Ecto neural progenitor cell (in vitro differentiated cells): ENCODE results near the gene PGBD5.
"Not testable (repeated sequence)": the region's sequence is repeated elsewhere in the genome, so short reads cannot be mapped to it uniquely, and the experiment has no call there.

ENCODE experiments used
- DNase-seq: peaks from one replicate; pipeline ENCODE4 v3.0.0-alpha.2; 2018; ENCODE audit warnings: low spot score

The PGBD5 gene

GRCh38 chr1:230425252-230426091, 660 bp downstream of the PGBD5 start:
- DNase-seq: peak; percentile 59

- DNase-seq: no peak
Measured at GRCh38 chr1:230424391-230425251, 1.5 kb downstream of the PGBD5 start.

DNA sequence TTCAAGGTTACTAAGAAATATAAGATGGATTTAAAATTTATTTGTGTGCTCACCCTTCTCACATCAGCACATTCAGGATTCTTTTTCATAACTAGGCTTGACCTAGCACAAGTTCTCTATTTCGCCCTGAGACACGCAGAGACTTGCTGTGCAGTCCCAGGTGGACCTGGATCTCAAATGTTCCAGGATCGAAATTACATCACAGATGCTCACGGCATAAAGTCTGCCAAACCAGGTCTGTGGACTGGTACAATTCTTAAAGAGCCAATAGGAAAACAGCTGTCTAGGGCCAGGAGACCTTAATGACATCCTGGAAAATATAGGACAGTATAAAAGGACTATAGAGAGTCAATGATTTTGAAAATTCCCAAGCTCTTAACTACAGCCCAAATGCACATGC, 2.2 kb downstream of the PGBD5 start:
- DNase-seq: no peak

- DNase-seq: no peak
Measured at GRCh38 chr1:230423261-230423660, 2.9 kb downstream of the PGBD5 start.

- DNase-seq: no peak
Measured at GRCh38 chr1:230422221-230422981, 3.7 kb downstream of the PGBD5 start.

- no peak for DNase-seq
Measured at GRCh38 chr1:230421481-230421880, 4.7 kb downstream of the PGBD5 start.

- not testable (repeated sequence) for DNase-seq
Measured at GRCh38 chr1:230420372-230420771, 5.8 kb downstream of the PGBD5 start.

DNA sequence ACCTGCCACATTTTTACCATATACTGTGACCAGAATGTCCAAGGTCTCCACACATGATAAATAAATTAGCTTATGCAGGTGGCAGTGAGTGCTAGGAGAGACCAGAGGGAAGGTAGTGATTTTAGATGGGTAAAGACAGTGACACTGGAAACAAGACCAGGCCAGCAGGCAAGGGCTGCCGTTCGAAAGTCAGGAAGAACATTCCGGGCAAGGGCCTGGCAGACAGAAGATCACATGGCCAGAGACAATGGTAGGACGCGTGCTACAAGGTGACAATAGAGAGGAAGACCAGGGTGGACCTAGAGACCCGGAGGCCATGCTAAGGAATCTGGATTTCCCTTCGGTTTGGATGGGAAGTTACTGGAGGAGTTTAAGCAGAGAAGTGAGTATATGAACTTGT, 9.7 kb downstream of the PGBD5 start:
- no peak for DNase-seq

DNA sequence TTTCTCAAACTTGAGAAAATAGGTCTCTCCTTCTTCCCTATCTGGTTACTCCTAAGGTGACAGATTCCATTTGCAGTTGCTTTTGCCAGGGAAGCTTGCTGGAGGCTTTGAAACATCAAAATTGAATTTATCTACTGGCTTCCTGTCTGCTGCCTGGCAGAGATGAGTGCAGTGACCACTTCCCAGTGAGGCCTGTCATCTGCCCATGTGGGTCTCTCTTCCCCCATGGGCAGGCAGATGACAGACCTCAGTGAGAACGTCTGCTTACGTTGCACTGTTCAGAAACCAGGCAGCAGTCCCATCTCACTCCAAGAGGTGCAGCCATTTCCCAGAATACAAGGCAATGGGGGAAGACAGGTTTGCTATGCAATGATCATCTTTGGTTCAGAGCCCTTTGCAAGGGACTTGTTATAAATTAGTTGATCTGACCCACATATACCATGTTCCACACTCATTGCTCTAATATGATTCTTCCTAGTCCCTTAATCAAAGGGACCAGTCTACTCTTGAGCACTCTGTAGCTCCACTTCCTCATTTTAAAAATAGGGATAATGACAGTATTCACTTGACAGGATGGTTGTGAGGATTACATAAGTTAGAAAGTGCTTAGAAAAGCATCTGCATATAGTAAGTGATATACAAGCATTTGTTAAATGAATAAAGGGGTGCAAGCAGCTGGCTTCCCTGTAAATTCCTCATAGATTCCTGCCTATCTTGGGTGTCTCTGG, 10.6 kb downstream of the PGBD5 start:
- peak; percentile 22 for DNase-seq

DNA sequence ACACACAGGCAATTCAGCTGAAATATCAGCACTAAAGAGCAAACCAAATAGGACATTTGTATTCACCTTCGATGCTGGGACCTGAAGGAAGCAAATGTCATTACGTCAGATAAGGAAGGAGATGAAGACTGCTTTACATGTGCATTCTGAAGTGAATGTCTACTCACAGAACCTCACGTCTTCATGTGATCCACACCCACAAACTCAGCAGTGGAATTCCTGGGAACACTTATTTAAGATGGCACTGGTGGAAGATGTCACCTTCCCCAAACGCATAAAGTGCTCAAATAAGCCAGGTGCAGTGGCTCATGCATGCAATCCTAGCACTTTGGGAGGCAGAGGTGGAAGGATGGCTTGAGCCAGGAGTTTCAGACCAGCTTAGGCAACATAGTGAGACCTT, 11.4 kb downstream of the PGBD5 start:
- DNase-seq: peak; percentile 29

- DNase-seq: no peak
Measured at GRCh38 chr1:230414102-230414501, 12.0 kb downstream of the PGBD5 start.

- no peak for DNase-seq
Measured at GRCh38 chr1:230413061-230413460, 13.1 kb downstream of the PGBD5 start.

GRCh38 chr1:230408971-230409370, 17.2 kb downstream of the PGBD5 start:
- DNase-seq: no peak

DNA sequence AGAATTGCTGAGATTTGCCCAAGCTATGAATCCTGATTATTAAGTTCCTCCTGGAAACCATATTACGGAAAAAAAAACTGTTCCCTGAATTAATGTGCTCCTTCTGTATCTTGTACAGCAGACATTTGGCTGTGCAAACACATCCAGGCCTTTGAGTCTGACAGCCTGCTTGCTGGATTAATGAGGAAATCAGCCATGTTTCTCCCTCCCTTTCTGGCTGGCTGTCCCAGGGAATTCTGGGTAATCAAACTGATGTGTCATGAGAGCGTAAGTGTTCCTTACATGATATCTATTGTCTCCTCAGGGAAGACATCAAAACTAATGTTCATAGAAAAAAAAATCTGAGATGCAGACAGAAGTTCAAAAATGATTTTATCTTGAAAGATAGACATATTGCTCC, 18.8 kb downstream of the PGBD5 start:
- DNase-seq: no peak

DNA sequence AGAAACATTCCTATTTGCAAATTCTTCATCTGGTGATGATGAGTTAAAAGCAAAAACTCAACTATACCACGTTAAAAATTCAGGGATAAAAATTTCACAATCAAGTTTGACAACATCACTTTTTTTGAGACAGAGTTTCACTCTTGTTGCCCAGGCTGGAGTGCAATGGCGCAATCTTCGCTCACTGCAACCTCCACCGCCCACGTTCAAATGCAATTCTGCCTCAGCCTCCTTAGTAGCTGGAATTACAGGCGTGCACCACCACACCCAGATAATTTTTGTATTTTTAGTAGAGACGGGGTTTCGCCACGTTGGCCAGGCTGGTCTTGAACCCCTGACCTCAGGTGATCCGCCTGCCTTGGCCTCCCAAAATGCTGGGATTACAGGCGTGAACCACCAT, 19.4 kb downstream of the PGBD5 start:
- not testable (repeated sequence) for DNase-seq

DNA sequence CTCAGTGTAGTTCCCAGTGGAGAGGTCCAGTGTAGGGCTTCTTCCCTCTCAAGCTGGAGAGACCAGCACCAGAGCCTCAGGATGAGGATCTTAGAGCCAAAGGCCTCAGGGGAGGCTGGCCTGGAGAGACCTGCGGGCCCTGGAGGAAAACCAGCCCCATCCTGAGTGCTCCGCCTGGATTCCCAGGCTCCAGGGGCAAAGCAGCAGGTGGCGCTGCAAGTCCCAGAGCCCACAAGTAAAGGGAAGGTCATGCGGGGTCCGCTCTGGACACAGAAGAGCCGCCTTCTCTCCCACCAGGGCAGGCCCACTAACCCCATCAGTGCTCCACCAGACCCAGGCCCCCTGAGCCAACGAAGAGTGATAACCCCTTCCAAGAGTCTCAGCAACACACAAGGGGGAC, 22.7 kb downstream of the PGBD5 start:
- no peak for DNase-seq

GRCh38 chr1:230401763-230402294, 24.3 kb downstream of the PGBD5 start:
- DNase-seq: no peak

DNA sequence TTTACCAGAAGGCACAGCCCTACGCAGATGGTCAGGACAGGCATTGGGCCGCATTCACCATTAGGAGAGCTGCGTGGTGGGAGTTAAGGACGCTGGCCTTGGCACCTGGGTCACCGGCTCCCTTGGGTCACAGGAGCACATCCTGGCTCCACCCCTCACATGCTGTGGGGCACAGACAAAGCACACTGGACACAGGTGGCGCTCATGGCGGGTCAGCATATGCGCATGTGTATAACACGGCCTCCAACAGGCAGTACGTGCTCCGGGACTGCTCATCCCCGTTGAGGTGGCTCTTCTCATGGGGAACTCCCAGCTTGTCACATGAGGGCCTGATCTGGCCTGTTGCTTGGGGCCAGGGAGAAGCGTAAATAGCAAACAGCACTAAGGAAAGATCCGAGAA, 25.0 kb downstream of the PGBD5 start:
- DNase-seq: no peak

GRCh38 chr1:230400007-230400344, 26.2 kb downstream of the PGBD5 start:
- no peak for DNase-seq

DNA sequence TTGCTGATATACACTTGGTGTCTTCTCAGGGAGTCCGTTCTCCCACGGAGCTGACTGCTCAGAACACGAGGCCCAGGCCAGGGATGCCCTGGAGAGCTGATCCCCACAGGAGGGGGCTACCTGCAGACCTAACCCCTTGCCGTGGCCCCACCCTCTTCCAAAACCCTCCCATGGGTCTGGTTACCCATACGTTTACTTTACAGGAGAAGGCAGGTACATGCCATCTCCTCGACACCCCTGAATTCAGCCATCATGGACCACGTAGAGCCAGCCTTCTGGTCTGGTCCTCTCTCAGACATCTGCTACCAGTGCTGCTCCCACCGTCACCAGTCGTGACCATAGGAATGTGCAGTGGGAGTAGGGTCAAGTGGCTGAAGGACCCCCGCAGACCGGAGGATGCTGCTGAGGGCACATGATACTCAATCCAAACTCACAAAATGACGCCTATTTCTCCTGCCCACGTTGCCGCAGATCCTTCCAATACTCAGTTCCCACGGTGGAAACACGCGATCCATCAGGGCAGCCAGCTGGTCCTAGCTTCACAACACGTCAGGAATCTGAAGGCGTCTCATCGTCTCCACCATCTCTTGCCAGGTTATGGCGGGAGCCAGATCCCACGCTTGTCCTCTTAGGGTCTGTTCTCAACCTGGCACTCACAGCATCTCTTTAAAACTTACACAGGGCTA, 26.7 kb downstream of the PGBD5 start:
- no peak for DNase-seq

GRCh38 chr1:230398856-230399255, 27.3 kb downstream of the PGBD5 start:
- no peak for DNase-seq
